PFSK-1 (cell line): ENCODE results near the gene MYL6B.

Experiments
- POLR2AphosphoS5 ChIP-seq: IDR thresholded peaks from 2 replicates; pipeline ENCODE4 v1.6.1; 2012; ENCODE audit warnings: low read depth, mild to moderate bottlenecking, control low read depth, low read length, moderate library complexity
- SIN3A ChIP-seq: IDR thresholded peaks from 2 replicates; pipeline ENCODE4 v1.6.1; 2012; ENCODE audit warnings: mild to moderate bottlenecking, low read length, moderate library complexity, borderline replicate concordance; ENCODE audit not compliant: insufficient read depth
- TAF1 ChIP-seq: IDR thresholded peaks from 2 replicates; pipeline ENCODE4 v1.6.1; 2012; ENCODE audit warnings: low read length, control low read depth, borderline replicate concordance; ENCODE audit not compliant: insufficient read depth

DNA sequence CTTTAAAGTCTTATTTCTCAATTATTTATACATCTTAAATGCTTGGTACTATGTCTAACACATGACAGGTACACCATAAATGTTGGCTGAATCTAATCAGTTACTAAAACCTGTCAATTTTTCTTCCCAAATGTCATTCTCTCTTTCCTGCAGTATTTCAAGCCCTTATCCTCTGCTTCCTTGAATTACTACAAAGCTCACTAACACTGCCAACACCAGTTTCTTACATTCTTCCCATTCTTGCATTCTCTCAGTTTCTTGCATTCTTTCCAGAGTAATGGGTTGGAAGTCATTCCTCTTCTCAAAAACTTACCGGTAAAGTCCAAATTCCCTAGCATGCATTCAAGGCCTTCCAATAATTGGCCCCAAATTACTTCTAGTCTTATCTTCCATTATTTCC is 46.4 kb downstream of the MYL6B start:
- TF ChIP-seq SIN3A (no peak), TAF1 (no peak), POLR2AphosphoS5 (no peak)
